ENCODE data around the gene TNFRSF14. TPM values are rescaled to one million over a fixed set of nuclear protein-coding genes. Genes with fewer than 3 reads are reported as not detected.
A peak's percentile ranks its signal among the peaks of the same experiment; 100 is the strongest.

The TNFRSF14 gene
- total RNA-seq, 1 experiment from 2014 or later: 0.57 TPM

- Histone ChIP-seq H2BK120ac (ENCODE audit: low read depth, low read length, poor library complexity, severe bottlenecking) (no peak overlapping the region), H3K56ac (ENCODE audit: insufficient read length, low read depth, low read length) (no peak overlapping the region), H3T11ph (ENCODE audit: low read length) (no peak overlapping the region), H4K91ac (ENCODE audit: insufficient read length, low read depth, low read length) (no peak overlapping the region), H3K9me3 (ENCODE audit: control insufficient read depth, low read depth, low read length) (no peaks in the 10 kb centered on the region), H4K5ac (ENCODE audit: insufficient read length, low read depth, low read length) (no peak overlapping the region), H3K4me2 (ENCODE audit: insufficient read depth, insufficient read length, low read length) (no peak overlapping the region), H3K23ac (ENCODE audit: insufficient read length, low read depth, low read length) (no peak overlapping the region), H3K79me2 (ENCODE audit: insufficient read depth, low read length) (no peaks in the 10 kb centered on the region), H3K23me2 (ENCODE audit: insufficient read length, low read depth, low read length, poor library complexity, severe bottlenecking) (peaks cover 10% of the 10 kb centered on the region), H3K27me3 (ENCODE audit: insufficient read depth, low read length) (no peaks in the 10 kb centered on the region), H2AK5ac (ENCODE audit: insufficient read length, low read length) (no peak overlapping the region), H3K4ac (ENCODE audit: low read depth, low read length) (no peak overlapping the region), H2BK20ac (ENCODE audit: low read depth, low read length, poor library complexity, severe bottlenecking) (no peak overlapping the region), H3K27ac (ENCODE audit: insufficient read length, low read depth, low read length) (no peak overlapping the region), H3K18ac (ENCODE audit: insufficient read length, low read depth, low read length) (no peak overlapping the region), H3K9ac (ENCODE audit: extremely low read depth, insufficient read length, low read length) (no peak overlapping the region), H2BK15ac (ENCODE audit: low read depth, low read length) (no peak overlapping the region), H3K4me1 (ENCODE audit: insufficient read depth, low read length) (no peaks in the 10 kb centered on the region; the same call in 1 of the 2 replicates), H2BK12ac (ENCODE audit: insufficient read length, low read depth, low read length) (no peak overlapping the region), H4K20me1 (ENCODE audit: control insufficient read depth, insufficient read depth, insufficient read length) (no peaks in the 10 kb centered on the region), H2BK5ac (ENCODE audit: insufficient read length, low read length) (no peak overlapping the region), H3K79me1 (ENCODE audit: insufficient read depth, low read depth, low read length, poor library complexity, severe bottlenecking) (no peaks in the 10 kb centered on the region), H2AFZ (ENCODE audit: low read length) (no peak overlapping the region), H3K14ac (ENCODE audit: insufficient read depth, low read length) (no peak overlapping the region), H4K8ac (replicated peaks; ENCODE audit: insufficient read length, low read depth, low read length) (no peak overlapping the region)
- WGBS (ENCODE audit: extremely low coverage, insufficient read length, low lambda C conversion rate): no CpG with 5 or more reads among the region's 12 CpGs
- Mint-ChIP-seq H3K4me3 (peak overlapping the region; percentile 85 to 87), H3K4me1 (peaks cover 22 to 25% of the 10 kb centered on the region in 2 experiments), H3K9me3 (0 out of 5 replicates have a peak, but pooled peaks cover 0 to 3% of the 10 kb centered on the region in 2 experiments), H3K27me3 (ENCODE audit: low read depth) (peaks cover 5% of the 10 kb centered on the region), H3K36me3 (ENCODE audit: insufficient read depth in 1 of 3, low read depth in 3 of 3) (peaks cover 4 to 8% (median 5%) of the 10 kb centered on the region in 3 experiments; a peak in 5 of 7 replicates), H3K27ac (peak overlapping the region in 2 of 3 experiments; percentile 3 to 25; a peak in 3 of 7 replicates)
- TF ChIP-seq CTCF (conservative IDR thresholded peaks at IDR 0.05): no peak
- no peak for DNase-seq
Observed at GRCh38 chr1:2584686-2585317, 28.6 kb downstream of the TNFRSF14 start.
